HEK293 (cell line): Measurements from ENCODE around the gene KCNJ16.

Source experiments
- CTCF ChIA-PET: fragments of 350-600 bp; formaldehyde crosslinking; extraction: SDS; loops from one replicate; lab custom pipeline; 2021; ENCODE audit warnings: antibody characterized with exemption; lab: Yijun Ruan, JAX
- POLR2A ChIA-PET: fragments of 300-600 bp; formaldehyde crosslinking; extraction: SDS; loops from one replicate; lab custom pipeline; 2020; ENCODE audit warnings: antibody characterized with exemption, inconsistent platforms; lab: Yijun Ruan, JAX
- H3K27ac ChIP-seq: fragments of 200-500 bp; sonication (Bioruptor generic); 2 replicates; pipeline ENCODE4 v1.5.1; 2014; ENCODE audit warnings: low read depth, low read length, control low read depth, inconsistent platforms; ENCODE audit errors: extremely low read depth
- H3K36me3 ChIP-seq, 2 experiments: fragments of 200-500 bp in 1 of 2; sonication (Bioruptor generic) in 1 of 2; 1 replicate in 1 of 2; 2 replicates in 1 of 2; pipeline ENCODE4 v1.5.1; 2014 to 2017; ENCODE audit warnings: inconsistent platforms in 2 of 2, low read length in 2 of 2; ENCODE audit not compliant: control insufficient read depth in 2 of 2, insufficient read depth in 1 of 2
- H3K4me1 ChIP-seq: fragments of 200-500 bp; sonication (Bioruptor generic); 2 replicates; pipeline ENCODE4 v1.5.1; 2014; ENCODE audit warnings: mild to moderate bottlenecking, low read length, inconsistent platforms; ENCODE audit not compliant: control insufficient read depth, insufficient read depth
- H3K4me3 ChIP-seq: 2 replicates; pipeline ENCODE4 v1.5.1; 2011; ENCODE audit warnings: low read depth, mild to moderate bottlenecking, control low read depth, low read length, moderate library complexity
- H3K9me3 ChIP-seq: fragments of 200-500 bp; sonication (Bioruptor generic); 2 replicates; pipeline ENCODE4 v1.5.1; 2014; ENCODE audit warnings: low read depth, low read length, inconsistent platforms; ENCODE audit not compliant: control insufficient read depth, insufficient read depth
- BCL6B ChIP-seq: fragments of 450-650 bp; formaldehyde crosslinking; IDR thresholded peaks from 2 replicates; pipeline ENCODE4 v1.5.1; 2017; ENCODE audit warnings: missing biosample characterization, missing genetic modification characterization
- GLI2 ChIP-seq: fragments of 450-650 bp; formaldehyde crosslinking; IDR thresholded peaks from 2 replicates; pipeline ENCODE4; 2017; ENCODE audit warnings: missing biosample characterization, missing genetic modification characterization, low read depth, borderline replicate concordance
- HIC1 ChIP-seq: fragments of 450-650 bp; formaldehyde crosslinking; IDR thresholded peaks from 2 replicates; pipeline ENCODE4 v1.5.1; 2016; ENCODE audit warnings: missing biosample characterization, missing genetic modification characterization
- HOXC10 ChIP-seq: sonication (generic); formaldehyde crosslinking; IDR thresholded peaks from 2 replicates; pipeline ENCODE4 v1.8.1; 2023; ENCODE audit warnings: mild to moderate bottlenecking, missing genetic modification reagents
- PRDM6 ChIP-seq: fragments of 450-650 bp; formaldehyde crosslinking; IDR thresholded peaks from 2 replicates; pipeline ENCODE4 v1.5.1; 2017; ENCODE audit warnings: missing biosample characterization, missing genetic modification characterization
- REST ChIP-seq: fragments of 450-650 bp; formaldehyde crosslinking; IDR thresholded peaks from 2 replicates; pipeline ENCODE4 v1.5.1; 2016; ENCODE audit warnings: missing biosample characterization, missing genetic modification characterization
- ZBTB6 ChIP-seq: fragments of 450-650 bp; formaldehyde crosslinking; IDR thresholded peaks from 2 replicates; pipeline ENCODE4 v1.5.1; 2017; ENCODE audit warnings: missing biosample characterization, missing genetic modification characterization
- ZNF24 ChIP-seq: fragments of 450-650 bp; formaldehyde crosslinking; IDR thresholded peaks from 2 replicates; pipeline ENCODE4 v1.5.1; 2016; ENCODE audit warnings: missing biosample characterization, missing genetic modification characterization
- ZNF26 ChIP-seq: fragments of 450-650 bp; formaldehyde crosslinking; IDR thresholded peaks from 2 replicates; pipeline ENCODE4 v1.5.1; 2016; ENCODE audit warnings: missing biosample characterization, missing genetic modification characterization
- ZNF266 ChIP-seq: fragments of 450-650 bp; formaldehyde crosslinking; IDR thresholded peaks from 2 replicates; pipeline ENCODE4 v1.5.1; 2016; ENCODE audit warnings: missing biosample characterization, missing genetic modification characterization, low read depth
- ZNF280C ChIP-seq: fragments of 450-650 bp; formaldehyde crosslinking; IDR thresholded peaks from 2 replicates; pipeline ENCODE4 v1.5.1; 2016; ENCODE audit warnings: missing biosample characterization, missing genetic modification characterization
- ZNF335 ChIP-seq: fragments of 450-650 bp; formaldehyde crosslinking; conservative IDR thresholded peaks from 2 replicates; pipeline ENCODE4 v1.5.1; 2016; ENCODE audit warnings: missing biosample characterization, missing genetic modification characterization
- ZNF416 ChIP-seq: fragments of 450-650 bp; formaldehyde crosslinking; IDR thresholded peaks from 2 replicates; pipeline ENCODE4 v1.5.1; 2016; ENCODE audit warnings: missing biosample characterization, missing genetic modification characterization
- ZNF514 ChIP-seq: fragments of 450-650 bp; formaldehyde crosslinking; IDR thresholded peaks from 2 replicates; pipeline ENCODE4 v1.5.1; 2016; ENCODE audit warnings: missing biosample characterization, missing genetic modification characterization
- ZNF621 ChIP-seq: fragments of 450-650 bp; formaldehyde crosslinking; IDR thresholded peaks from 2 replicates; pipeline ENCODE4 v1.5.1; 2017; ENCODE audit warnings: missing biosample characterization, missing genetic modification characterization
- ZNF776 ChIP-seq: fragments of 450-650 bp; formaldehyde crosslinking; IDR thresholded peaks from 2 replicates; pipeline ENCODE4 v1.5.0; 2017; ENCODE audit warnings: missing biosample characterization, missing genetic modification characterization, borderline replicate concordance
- ZNF791 ChIP-seq: fragments of 450-650 bp; formaldehyde crosslinking; IDR thresholded peaks from 2 replicates; pipeline ENCODE4 v1.5.1; 2016; ENCODE audit warnings: missing biosample characterization, missing genetic modification characterization
- ZSCAN5A ChIP-seq: fragments of 450-650 bp; formaldehyde crosslinking; IDR thresholded peaks from 2 replicates; pipeline ENCODE4 v1.5.1; 2016; ENCODE audit warnings: missing biosample characterization, missing genetic modification characterization

KCNJ16 gene

GRCh38 chr17:70081885-70082284, 6.9 kb downstream of the KCNJ16 start:
- POLR2A ChIA-PET = interaction anchor here (0.5 kb wide), 1 partner anchor 445 kb away, joined by 3 read pairs; no protein-coding TSS in a partner anchor
- no peaks in the 10 kb centered on the region for H3K9me3 ChIP-seq
- CTCF ChIA-PET = interaction anchor here (0.6 to 1.2 kb wide), 3 partner anchors 27 to 474 kb away, joined by 3 read pairs; no protein-coding TSS in a partner anchor
- no peak overlapping the region for H3K27ac ChIP-seq
- no peak overlapping the region for H3K4me3 ChIP-seq
- no peaks in the 10 kb centered on the region for H3K4me1 ChIP-seq
- no peaks in the 10 kb centered on the region for H3K36me3 ChIP-seq
- TF ChIP-seq ZNF24 (tag by site-specific recombination) (no peak), ZNF266 (tag by site-specific recombination) (no peak), ZNF776 (tag by site-specific recombination) (no peak), ZBTB6 (tag by site-specific recombination) (no peak), GLI2 (no peak), ZSCAN5A (tag by site-specific recombination) (no peak), ZNF621 (tag by site-specific recombination) (no peak), ZNF26 (tag by site-specific recombination) (no peak), ZNF514 (no peak), HIC1 (tag by site-specific recombination) (no peak), ZNF335 (tag by site-specific recombination) (no peak), BCL6B (tag by site-specific recombination) (no peak), ZNF280C (tag by site-specific recombination) (no peak)

GRCh38 chr17:70084476-70084875, 9.5 kb downstream of the KCNJ16 start:
- Histone ChIP-seq H3K4me1 (peaks cover 3% of the 10 kb centered on the region; the same call in 1 of the 2 replicates), H3K27ac (no peak overlapping the region), H3K9me3 (no peaks in the 10 kb centered on the region), H3K4me3 (no peak overlapping the region), H3K36me3 (no peaks in the 10 kb centered on the region)
- POLR2A ChIA-PET = no interaction called here
- CTCF ChIA-PET = no interaction called here
- TF ChIP-seq PRDM6 (tag by site-specific recombination) = no peak
- peak; percentile 79 for TF ChIP-seq REST (tag by site-specific recombination)
- TF ChIP-seq ZNF416 = no peak
- no peak for TF ChIP-seq HOXC10 (CRISPR knock-in tag)
- no peak for TF ChIP-seq ZNF791
